ENCODE measurements around the gene GPHB5. TPM values are rescaled to one million over a fixed set of nuclear protein-coding genes. Genes with fewer than 3 reads are reported as not detected.

GPHB5 gene
- total and polyA plus RNA-seq, 12 donors = not detected

GRCh38 chr14:63267171-63267570, 51.6 kb downstream of the GPHB5 start:
- H3K27ac ChIP-seq = peak overlapping the region in 1 of 10 donors; percentile 2
- intact Hi-C loops (cut with DNase I) = no loop called here
- H3K4me3 ChIP-seq = no peak overlapping the region
- WGBS, 2 donors = 70 to 85% methylated on average over 3 of the region's 3 CpGs
- no peaks in the 10 kb centered on the region for H3K27me3 ChIP-seq
- H3K9me3 ChIP-seq = peaks cover 0 to 14% (median 6%) of the 10 kb centered on the region in 11 donors
- H3K4me1 ChIP-seq = peaks cover 0 to 25% (median 0%) of the 10 kb centered on the region in 9 donors
- ATAC-seq (no peak), DNase-seq (no peak)
- no peak for TF ChIP-seq CTCF (IDR thresholded peaks at IDR 0.05)
- H3K36me3 ChIP-seq = peaks cover 0 to 14% (median 1%) of the 10 kb centered on the region in 9 donors

GRCh38 chr14:63266106-63266505, 52.6 kb downstream of the GPHB5 start:
- Histone ChIP-seq H3K36me3 (peaks cover 0 to 11% (median 0%) of the 10 kb centered on the region in 9 donors), H3K4me3 (no peak overlapping the region), H3K27me3 (no peaks in the 10 kb centered on the region), H3K9me3 (peaks cover 0 to 14% (median 6%) of the 10 kb centered on the region in 11 donors), H3K4me1 (peaks cover 0 to 25% (median 0%) of the 10 kb centered on the region in 9 donors), H3K27ac (no peak overlapping the region)
- TF ChIP-seq CTCF (IDR thresholded peaks at IDR 0.05) = no peak
- DNase-seq = no peak
- no peak for ATAC-seq
- 83 to 94% methylated on average over 1 of the region's 1 CpG for WGBS, 2 donors
- intact Hi-C loops (cut with DNase I) = no loop called here

Other genes starting within 250 kb of the GPHB5 start
- 10 to 100 TPM in 8 of 10 donors, 1 to 10 TPM in 2; 7.5 to 19.0 (median 11.5) TPM for gene RHOJ, start 114.5 kb downstream of the GPHB5 start, total RNA-seq
- 10 to 100 TPM; 12.9 to 19.8 TPM for gene RHOJ, start 114.5 kb downstream of the GPHB5 start, polyA plus RNA-seq
- 10 to 100 TPM; 32.8 to 44.4 (median 37.0) TPM for gene PPP2R5E, start 224.4 kb upstream of the GPHB5 start, total RNA-seq
- gene PPP2R5E, start 224.4 kb upstream of the GPHB5 start, polyA plus RNA-seq = 10 to 100 TPM in 1 of 2 donors, 1 to 10 TPM in 1; 6.1 to 10.1 TPM

Measured in heart right ventricle (tissue), 16 donors.